ENCODE measurements around the gene ONECUT1.

Gene ONECUT1

GRCh38 chr15:52787549-52788098 lies 2.5 kb downstream of the ONECUT1 start:
- Histone ChIP-seq H3K79me2 (ENCODE audit: insufficient read depth, low read length) (no peaks in the 10 kb centered on the region), H3K9me3 (ENCODE audit: insufficient read depth, low read depth, low read length) (no peaks in the 10 kb centered on the region), H3K27me3 (ENCODE audit: insufficient read depth, low read length, poor library complexity, severe bottlenecking) (no peaks in the 10 kb centered on the region), H3K4me1 (ENCODE audit: insufficient read depth, low read length, poor library complexity, severe bottlenecking) (no peaks in the 10 kb centered on the region), H3K9me2 (replicated peaks; ENCODE audit: low read depth, low read length) (no peaks in the 10 kb centered on the region), H3F3A (ENCODE audit: low read depth) (no peaks in the 10 kb centered on the region), H2AFZ (ENCODE audit: low read length) (no peak overlapping the region), H3K4me3 (ENCODE audit: low read length, poor library complexity, severe bottlenecking) (no peak overlapping the region), H3K9ac (ENCODE audit: low read depth, low read length, poor library complexity, severe bottlenecking) (no peak overlapping the region), H3K4me2 (ENCODE audit: low read depth, low read length, poor library complexity, severe bottlenecking) (no peak overlapping the region), H4K20me1 (ENCODE audit: insufficient read depth, low read length, poor library complexity, severe bottlenecking) (no peaks in the 10 kb centered on the region), H3K36me3 (ENCODE audit: insufficient read depth, low read length) (no peaks in the 10 kb centered on the region)
- TF ChIP-seq EZH2phosphoT487 (IDR thresholded peaks at IDR 0.05; ENCODE audit: borderline replicate concordance), result no peak
- TF ChIP-seq, protein P1, sequence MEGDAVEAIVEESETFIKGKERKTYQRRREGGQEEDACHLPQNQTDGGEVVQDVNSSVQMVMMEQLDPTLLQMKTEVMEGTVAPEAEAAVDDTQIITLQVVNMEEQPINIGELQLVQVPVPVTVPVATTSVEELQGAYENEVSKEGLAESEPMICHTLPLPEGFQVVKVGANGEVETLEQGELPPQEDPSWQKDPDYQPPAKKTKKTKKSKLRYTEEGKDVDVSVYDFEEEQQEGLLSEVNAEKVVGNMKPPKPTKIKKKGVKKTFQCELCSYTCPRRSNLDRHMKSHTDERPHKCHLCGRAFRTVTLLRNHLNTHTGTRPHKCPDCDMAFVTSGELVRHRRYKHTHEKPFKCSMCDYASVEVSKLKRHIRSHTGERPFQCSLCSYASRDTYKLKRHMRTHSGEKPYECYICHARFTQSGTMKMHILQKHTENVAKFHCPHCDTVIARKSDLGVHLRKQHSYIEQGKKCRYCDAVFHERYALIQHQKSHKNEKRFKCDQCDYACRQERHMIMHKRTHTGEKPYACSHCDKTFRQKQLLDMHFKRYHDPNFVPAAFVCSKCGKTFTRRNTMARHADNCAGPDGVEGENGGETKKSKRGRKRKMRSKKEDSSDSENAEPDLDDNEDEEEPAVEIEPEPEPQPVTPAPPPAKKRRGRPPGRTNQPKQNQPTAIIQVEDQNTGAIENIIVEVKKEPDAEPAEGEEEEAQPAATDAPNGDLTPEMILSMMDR (conservative IDR thresholded peaks at IDR 0.05; ENCODE audit: low read length), result no peak

- no peaks in the 10 kb centered on the region for H3K9me3 ChIP-seq (ENCODE audit: insufficient read depth, low read depth, low read length)
- TF ChIP-seq, protein P1 (conservative IDR thresholded peaks at IDR 0.05; ENCODE audit: low read length), result no peak
Measured at GRCh38 chr15:52787123-52787503, 3.0 kb downstream of the ONECUT1 start.

GRCh38 chr15:52786436-52787122 lies 3.6 kb downstream of the ONECUT1 start:
- Histone ChIP-seq H3K36me3 (ENCODE audit: insufficient read depth, low read length) (no peaks in the 10 kb centered on the region), H3K4me1 (ENCODE audit: insufficient read depth, low read length, poor library complexity, severe bottlenecking) (no peaks in the 10 kb centered on the region), H3K9me3 (ENCODE audit: insufficient read depth, low read depth, low read length) (no peaks in the 10 kb centered on the region), H3K4me3 (ENCODE audit: low read length, poor library complexity, severe bottlenecking) (no peak overlapping the region), H3K9ac (ENCODE audit: low read depth, low read length, poor library complexity, severe bottlenecking) (no peak overlapping the region), H4K20me1 (ENCODE audit: insufficient read depth, low read length, poor library complexity, severe bottlenecking) (no peaks in the 10 kb centered on the region), H3K27me3 (ENCODE audit: insufficient read depth, low read length, poor library complexity, severe bottlenecking) (no peaks in the 10 kb centered on the region), H3F3A (ENCODE audit: low read depth) (no peaks in the 10 kb centered on the region), H3K9me2 (replicated peaks; ENCODE audit: low read depth, low read length) (no peaks in the 10 kb centered on the region), H3K79me2 (ENCODE audit: insufficient read depth, low read length) (no peaks in the 10 kb centered on the region), H2AFZ (ENCODE audit: low read length) (no peak overlapping the region), H3K4me2 (ENCODE audit: low read depth, low read length, poor library complexity, severe bottlenecking) (no peak overlapping the region)
- TF ChIP-seq, protein P1 (conservative IDR thresholded peaks at IDR 0.05; ENCODE audit: low read length), result no peak
- TF ChIP-seq EZH2phosphoT487 (IDR thresholded peaks at IDR 0.05; ENCODE audit: borderline replicate concordance), result no peak

More at GRCh38 chr15:52787123-52787503, 3.0 kb downstream of the ONECUT1 start:
- H3K4me3 ChIP-seq (ENCODE audit: low read length, poor library complexity, severe bottlenecking), result no peak overlapping the region
- H3K9ac ChIP-seq (ENCODE audit: low read depth, low read length, poor library complexity, severe bottlenecking), result no peak overlapping the region
- H4K20me1 ChIP-seq (ENCODE audit: insufficient read depth, low read length, poor library complexity, severe bottlenecking), result no peaks in the 10 kb centered on the region
- H3K4me1 ChIP-seq (ENCODE audit: insufficient read depth, low read length, poor library complexity, severe bottlenecking), result no peaks in the 10 kb centered on the region
- no peaks in the 10 kb centered on the region for H3K27me3 ChIP-seq (ENCODE audit: insufficient read depth, low read length, poor library complexity, severe bottlenecking)
- H3K4me2 ChIP-seq (ENCODE audit: low read depth, low read length, poor library complexity, severe bottlenecking), result no peak overlapping the region
- H2AFZ ChIP-seq (ENCODE audit: low read length), result no peak overlapping the region
- H3K36me3 ChIP-seq (ENCODE audit: insufficient read depth, low read length), result no peaks in the 10 kb centered on the region
- H3K79me2 ChIP-seq (ENCODE audit: insufficient read depth, low read length), result no peaks in the 10 kb centered on the region
- H3F3A ChIP-seq (ENCODE audit: low read depth), result no peaks in the 10 kb centered on the region
- H3K9me2 ChIP-seq (replicated peaks; ENCODE audit: low read depth, low read length), result no peaks in the 10 kb centered on the region

Measured in Loucy (cell line).